HPDE6-E6E7 (cell line): ENCODE measurements around the gene RAD51B.
"Not testable (repeated sequence)": the region's sequence is repeated elsewhere in the genome, so short reads cannot be mapped to it uniquely, and the experiment has no call there.

Source experiments
- DNase-seq: peaks from one replicate; pipeline ENCODE4 v3.0.0; 2011; ENCODE audit warnings: missing footprints; ENCODE audit errors: extremely low spot score

Gene RAD51B

GRCh38 chr14:68297039-68297438 is 477.5 kb downstream of the RAD51B start:
- no peak for DNase-seq

GRCh38 chr14:68297876-68298468 is 478.4 kb downstream of the RAD51B start:
- DNase-seq, result no peak

GRCh38 chr14:68300608-68301007 is 481.0 kb downstream of the RAD51B start:
- DNase-seq, result no peak

GRCh38 chr14:68301219-68301618 is 481.6 kb downstream of the RAD51B start:
- no peak for DNase-seq

- DNase-seq, result not testable (repeated sequence)
Measured at GRCh38 chr14:68302938-68303337, 483.4 kb downstream of the RAD51B start.

- DNase-seq, result no peak
Measured at GRCh38 chr14:68305738-68306137, 486.2 kb downstream of the RAD51B start.

GRCh38 chr14:68306265-68306933 is 486.8 kb downstream of the RAD51B start:
- no peak for DNase-seq

GRCh38 chr14:68306934-68307789 is 487.6 kb downstream of the RAD51B start:
- no peak for DNase-seq

GRCh38 chr14:68307790-68308168 is 488.2 kb downstream of the RAD51B start:
- no peak for DNase-seq

- DNase-seq, result no peak
Measured at GRCh38 chr14:68308726-68309520, 489.3 kb downstream of the RAD51B start.

- DNase-seq, result no peak
Measured at GRCh38 chr14:68309616-68310015, 490.0 kb downstream of the RAD51B start.

- no peak for DNase-seq
Measured at GRCh38 chr14:68312300-68312699, 492.7 kb downstream of the RAD51B start.

- DNase-seq, result no peak
Measured at GRCh38 chr14:68312884-68313610, 493.5 kb downstream of the RAD51B start.

GRCh38 chr14:68314642-68315041 is 495.1 kb downstream of the RAD51B start:
- DNase-seq, result no peak

- no peak for DNase-seq
Measured at GRCh38 chr14:68315081-68315480, 495.5 kb downstream of the RAD51B start.

GRCh38 chr14:68316078-68316868 is 496.7 kb downstream of the RAD51B start:
- no peak for DNase-seq

- DNase-seq, result no peak
Measured at GRCh38 chr14:68317239-68317638, 497.7 kb downstream of the RAD51B start.

- no peak for DNase-seq
Measured at GRCh38 chr14:68318828-68319227, 499.2 kb downstream of the RAD51B start.

- DNase-seq, result no peak
Measured at GRCh38 chr14:68320495-68320894, 500.9 kb downstream of the RAD51B start.

GRCh38 chr14:68322940-68323620 is 503.5 kb downstream of the RAD51B start:
- DNase-seq, result no peak
